DOHH2 (cell line): ENCODE results near the gene MCU.

Source experiments
- EZH2phosphoT487 ChIP-seq: fragments of 200-600 bp; sonication (generic); IDR thresholded peaks from 2 replicates; pipeline ENCODE4 v1.6.1; 2017; ENCODE audit warnings: borderline replicate concordance, mild to moderate bottlenecking, antibody characterized with exemption, low read length, moderate library complexity, mixed read lengths
- TF ChIP-seq, protein P1 (sequence below): fragments of 200-600 bp; sonication (generic); IDR thresholded peaks from one replicate; pipeline ENCODE4 v1.5.1; 2014; ENCODE audit warnings: antibody characterized with exemption, mild to moderate bottlenecking, low read depth, low read length; ENCODE audit not compliant: poor library complexity, severe bottlenecking

DNA sequence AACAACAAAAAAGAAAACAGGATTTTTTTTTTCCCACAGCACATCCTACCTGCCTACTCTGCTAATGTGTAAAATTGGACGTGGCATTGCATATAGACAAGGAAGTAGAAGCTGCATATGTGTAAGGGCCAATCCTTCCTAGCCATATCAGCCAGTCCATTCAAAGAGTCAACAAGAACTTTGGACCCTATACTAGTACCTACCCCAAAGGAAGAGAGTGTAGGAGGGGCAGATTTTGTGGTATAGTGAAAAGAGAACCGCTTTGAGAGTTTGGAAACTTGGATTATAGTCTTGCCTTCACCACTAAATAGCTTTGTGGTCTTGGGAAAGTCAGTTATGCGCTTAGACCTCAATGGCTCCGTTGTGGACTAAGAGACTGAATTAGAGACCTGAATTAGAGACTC is 12.1 kb upstream of the MCU start:
- TF ChIP-seq, protein P1, sequence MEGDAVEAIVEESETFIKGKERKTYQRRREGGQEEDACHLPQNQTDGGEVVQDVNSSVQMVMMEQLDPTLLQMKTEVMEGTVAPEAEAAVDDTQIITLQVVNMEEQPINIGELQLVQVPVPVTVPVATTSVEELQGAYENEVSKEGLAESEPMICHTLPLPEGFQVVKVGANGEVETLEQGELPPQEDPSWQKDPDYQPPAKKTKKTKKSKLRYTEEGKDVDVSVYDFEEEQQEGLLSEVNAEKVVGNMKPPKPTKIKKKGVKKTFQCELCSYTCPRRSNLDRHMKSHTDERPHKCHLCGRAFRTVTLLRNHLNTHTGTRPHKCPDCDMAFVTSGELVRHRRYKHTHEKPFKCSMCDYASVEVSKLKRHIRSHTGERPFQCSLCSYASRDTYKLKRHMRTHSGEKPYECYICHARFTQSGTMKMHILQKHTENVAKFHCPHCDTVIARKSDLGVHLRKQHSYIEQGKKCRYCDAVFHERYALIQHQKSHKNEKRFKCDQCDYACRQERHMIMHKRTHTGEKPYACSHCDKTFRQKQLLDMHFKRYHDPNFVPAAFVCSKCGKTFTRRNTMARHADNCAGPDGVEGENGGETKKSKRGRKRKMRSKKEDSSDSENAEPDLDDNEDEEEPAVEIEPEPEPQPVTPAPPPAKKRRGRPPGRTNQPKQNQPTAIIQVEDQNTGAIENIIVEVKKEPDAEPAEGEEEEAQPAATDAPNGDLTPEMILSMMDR: no peak
- TF ChIP-seq EZH2phosphoT487: no peak
